D341Med (cell line): ENCODE data around the gene C7orf25.
"Not testable (repeated sequence)": the region's sequence is repeated elsewhere in the genome, so short reads cannot be mapped to it uniquely, and the experiment has no call there.

Experiments used
- DNase-seq: peaks from one replicate; pipeline ENCODE4 v3.0.0; 2012; ENCODE audit warnings: low spot score

Gene C7orf25

DNA sequence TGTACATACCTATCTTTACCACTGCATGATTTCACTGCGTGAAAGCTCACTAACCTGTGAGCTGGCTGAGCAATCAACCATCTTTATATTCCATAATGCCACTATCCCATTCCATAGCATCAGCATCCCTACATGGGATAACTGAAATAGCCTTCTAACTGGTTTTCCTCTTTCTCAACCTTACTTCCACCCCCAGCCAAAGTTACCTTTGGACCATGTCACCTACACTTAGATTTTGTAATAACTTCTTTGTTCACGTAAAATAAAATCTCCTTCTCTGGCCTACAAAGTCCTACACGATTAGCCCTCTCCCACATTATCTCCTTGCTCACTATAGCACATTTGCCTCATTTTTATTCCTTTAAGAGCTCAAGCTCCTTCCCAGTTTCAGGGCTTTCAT, 17.6 kb upstream of the C7orf25 start:
- no peak for DNase-seq

DNA sequence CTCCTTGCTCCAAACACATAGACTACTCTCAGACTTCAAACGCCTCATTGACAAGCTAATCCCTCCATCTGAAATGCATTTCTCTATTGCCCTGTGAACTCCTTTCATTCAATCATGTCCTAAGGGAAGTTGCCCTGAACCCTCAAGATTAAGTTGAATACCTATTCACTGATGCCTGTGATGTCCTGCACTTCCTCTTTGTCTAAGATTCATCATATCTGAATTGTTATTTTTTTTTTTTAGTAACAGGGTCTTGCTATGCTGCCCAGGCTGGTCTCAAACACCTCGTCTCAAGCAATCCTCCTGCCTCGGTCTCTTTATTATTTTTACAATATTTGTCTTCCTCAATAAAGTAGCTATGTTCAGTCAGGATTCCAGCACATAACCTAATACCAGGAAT, 16.9 kb upstream of the C7orf25 start:
- no peak for DNase-seq

DNA sequence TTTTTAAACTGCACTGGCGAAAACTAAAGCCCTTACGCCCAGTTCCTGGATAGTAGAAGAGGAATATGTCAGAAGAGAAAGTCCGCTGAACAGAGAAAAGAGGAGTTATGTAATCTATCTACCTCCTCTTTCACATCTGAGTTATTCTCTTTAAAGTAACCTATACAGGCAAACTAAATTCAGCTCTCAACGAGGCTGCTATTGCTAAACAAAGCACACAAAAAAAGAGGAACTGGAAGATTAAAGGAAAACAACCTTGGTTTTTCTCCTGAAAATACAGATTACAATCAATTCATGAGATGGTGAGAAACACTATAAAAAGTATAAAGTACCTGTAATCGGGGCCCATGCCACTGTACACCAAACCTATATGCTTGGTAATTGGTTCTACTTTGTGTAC, 14.3 kb upstream of the C7orf25 start:
- DNase-seq, result no peak

GRCh38 chr7:42925630-42926029, 13.8 kb upstream of the C7orf25 start:
- no peak for DNase-seq

DNA sequence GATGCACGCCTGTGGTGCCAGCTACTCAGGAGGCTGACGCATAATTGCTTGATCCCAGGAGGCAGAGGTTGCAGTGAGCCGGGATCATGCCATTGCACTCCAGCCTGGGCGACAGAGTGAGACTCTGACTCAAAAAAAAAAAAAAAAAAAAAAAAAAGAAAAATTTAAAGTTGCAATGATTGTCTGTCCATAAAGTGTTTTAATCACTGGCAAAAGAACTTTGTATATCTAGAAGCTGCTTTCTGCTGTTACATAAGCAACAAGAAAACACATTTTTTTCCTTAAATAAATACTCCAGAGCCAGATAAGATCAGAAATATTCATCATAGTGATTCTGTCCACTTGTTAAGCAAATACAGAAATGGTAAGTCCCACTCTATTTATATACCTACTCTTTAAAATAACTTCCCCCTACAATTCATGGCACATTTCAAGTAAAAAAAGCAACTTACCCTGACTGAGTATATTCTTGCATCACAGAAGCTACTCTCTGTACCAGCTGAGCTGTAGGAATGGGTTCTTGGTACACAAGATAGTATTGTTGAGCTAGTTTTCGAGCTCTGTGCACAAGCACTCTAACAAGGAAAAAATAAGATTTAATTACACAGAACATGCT, 12.5 kb upstream of the C7orf25 start:
- DNase-seq, result no peak

DNA sequence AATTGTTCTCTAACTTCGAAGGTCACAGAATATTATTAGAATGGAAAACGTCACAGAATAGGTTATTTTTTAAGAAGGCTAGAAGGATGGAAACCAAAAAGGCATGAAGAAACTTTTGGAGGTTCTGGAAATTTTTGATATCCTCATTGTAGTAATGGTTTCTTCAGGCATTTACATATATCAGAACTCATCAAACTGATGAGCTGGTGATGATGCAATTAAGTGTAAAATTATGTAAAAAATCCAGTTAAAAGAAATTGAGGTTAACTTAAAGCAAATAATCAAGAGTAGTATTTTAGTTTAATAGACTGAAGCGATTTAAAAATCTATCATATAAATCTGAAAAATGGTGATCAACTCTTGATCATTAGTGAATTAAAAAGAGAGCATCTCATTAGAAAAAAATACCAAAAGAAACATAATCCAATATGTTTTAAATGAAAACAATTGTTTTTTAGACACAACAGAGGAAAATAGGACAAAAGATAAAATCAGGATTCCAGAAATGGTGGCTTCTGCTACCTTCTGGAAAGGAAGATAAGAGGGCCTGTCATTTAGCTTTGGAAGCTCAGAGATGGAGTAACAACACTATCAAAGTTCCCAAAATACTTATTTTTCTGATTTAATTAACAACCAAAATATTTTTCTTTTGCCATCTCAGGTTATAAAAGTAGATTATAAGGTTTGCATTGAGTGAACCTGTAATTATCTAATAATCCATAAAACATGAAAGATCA, 10.3 kb upstream of the C7orf25 start:
- no peak for DNase-seq

DNA sequence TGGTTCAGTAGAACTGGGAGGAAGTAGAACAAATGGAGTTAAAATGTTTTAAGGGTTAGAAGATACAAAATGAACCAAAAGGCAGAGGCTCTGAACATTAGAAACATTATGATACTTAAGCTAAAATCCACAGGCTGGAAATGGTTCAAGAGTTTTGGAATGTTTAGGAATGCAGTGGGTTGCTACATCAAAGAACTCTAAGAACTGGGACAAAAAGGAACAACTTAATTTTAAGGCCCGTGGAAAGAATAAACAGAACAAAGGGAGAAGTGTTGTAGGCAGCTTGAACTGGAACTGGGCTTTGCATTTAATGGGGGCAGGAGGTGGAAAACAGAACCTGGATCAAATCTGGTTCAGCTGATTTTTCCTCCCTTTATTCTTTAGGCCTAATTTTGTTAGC, 3.5 kb upstream of the C7orf25 start:
- no peak for DNase-seq

- DNase-seq, result no peak
Observed at GRCh38 chr7:42914421-42915045, 2.7 kb upstream of the C7orf25 start.

- no peak for DNase-seq
Observed at GRCh38 chr7:42914009-42914408, 2.1 kb upstream of the C7orf25 start.

- no peak for DNase-seq
Observed at GRCh38 chr7:42913591-42913990, 1.7 kb upstream of the C7orf25 start.

- no peak for DNase-seq
Observed at GRCh38 chr7:42910306-42910705, 1.6 kb downstream of the C7orf25 start.

GRCh38 chr7:42907316-42907715, 4.6 kb downstream of the C7orf25 start:
- DNase-seq, result no peak

GRCh38 chr7:42906181-42906580, 5.7 kb downstream of the C7orf25 start:
- DNase-seq, result no peak

DNA sequence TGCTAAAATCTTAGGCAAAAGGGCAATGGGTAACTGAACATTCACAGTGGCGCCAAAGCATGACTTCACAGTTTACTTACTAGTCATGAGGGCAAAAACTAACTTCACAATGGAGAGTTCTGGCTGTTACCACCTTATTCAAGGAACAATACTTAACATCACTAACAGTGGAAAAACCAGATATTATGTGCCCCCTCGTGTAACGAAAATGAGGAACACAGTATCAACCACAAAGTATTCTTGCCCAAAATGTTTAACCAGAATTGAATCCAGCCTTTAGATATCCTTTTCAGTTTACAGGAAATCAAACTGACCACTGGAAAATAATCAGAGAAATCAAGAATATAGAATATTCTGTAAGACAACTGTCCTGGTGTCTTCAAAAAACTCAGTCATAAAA, 9.5 kb downstream of the C7orf25 start:
- no peak for DNase-seq

- DNase-seq, result no peak
Observed at GRCh38 chr7:42900842-42901241, 11.0 kb downstream of the C7orf25 start.

GRCh38 chr7:42893346-42894240, 18.3 kb downstream of the C7orf25 start:
- DNase-seq, result no peak

DNA sequence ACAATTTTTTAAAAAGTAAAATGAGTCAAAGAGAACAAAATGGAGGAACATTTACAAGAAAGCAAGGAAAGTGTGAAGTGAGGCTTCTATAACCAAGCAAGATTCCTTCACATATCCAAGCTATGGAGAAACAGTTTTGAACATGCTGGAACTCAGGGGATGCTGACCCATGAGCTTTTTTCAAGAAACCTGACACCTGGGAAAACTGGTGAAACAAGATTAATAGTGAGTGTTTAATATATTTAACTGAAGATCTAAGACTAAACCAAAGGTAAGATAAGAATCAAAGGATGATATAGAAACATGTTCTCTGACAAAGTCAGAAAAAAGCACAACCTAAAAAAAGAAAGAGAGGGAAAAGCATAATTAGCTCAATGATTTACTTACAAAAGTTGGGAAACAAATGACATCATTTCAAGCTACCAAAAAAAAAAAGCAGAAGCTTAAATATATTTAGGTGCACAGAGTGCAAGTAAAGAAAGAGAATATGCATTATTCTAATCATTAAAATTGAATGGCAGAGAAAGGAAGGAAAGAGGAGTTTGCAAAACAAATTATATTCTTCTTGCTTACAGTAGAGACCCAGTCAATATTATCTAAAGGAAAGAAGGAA, 24.9 kb downstream of the C7orf25 start:
- no peak for DNase-seq

DNA sequence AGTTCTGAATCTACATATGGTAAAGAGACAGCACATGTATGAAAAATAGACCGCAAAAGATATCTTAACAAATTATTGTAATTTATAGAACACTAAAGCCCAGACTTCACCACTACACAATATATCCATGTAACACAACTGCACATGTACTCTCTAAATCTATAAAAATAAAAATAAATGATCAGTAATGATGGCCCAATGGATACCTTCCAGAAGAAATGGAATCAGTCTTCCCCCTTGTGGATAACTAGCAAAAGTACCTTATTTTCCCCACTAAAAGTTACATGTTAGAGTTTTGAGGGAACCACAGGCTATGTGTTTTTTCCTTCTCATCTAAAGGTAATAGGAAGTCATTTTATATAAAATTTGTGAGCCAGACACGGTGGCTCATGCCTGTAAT, 25.7 kb downstream of the C7orf25 start:
- DNase-seq, result no peak

DNA sequence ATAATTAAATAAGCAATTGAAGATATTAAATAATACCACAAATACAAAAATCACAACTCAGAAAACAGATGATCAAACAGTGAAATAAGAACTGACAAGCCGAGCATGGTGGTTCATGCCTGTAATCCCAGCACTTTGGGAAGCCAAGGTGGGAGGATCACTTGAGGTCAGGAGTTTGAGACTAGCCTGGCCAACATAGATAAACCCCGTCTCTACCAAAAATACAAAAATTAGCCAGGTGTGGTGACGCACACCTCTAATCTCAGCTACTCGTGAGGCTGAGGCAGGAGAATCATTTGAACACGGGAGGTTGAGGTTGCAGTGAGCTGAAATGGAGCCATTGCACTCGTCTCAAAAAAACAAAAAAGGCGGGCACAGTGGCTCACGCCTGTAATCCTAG, 26.7 kb downstream of the C7orf25 start:
- not testable (repeated sequence) for DNase-seq

GRCh38 chr7:42883950-42884349, 27.9 kb downstream of the C7orf25 start:
- no peak for DNase-seq

DNA sequence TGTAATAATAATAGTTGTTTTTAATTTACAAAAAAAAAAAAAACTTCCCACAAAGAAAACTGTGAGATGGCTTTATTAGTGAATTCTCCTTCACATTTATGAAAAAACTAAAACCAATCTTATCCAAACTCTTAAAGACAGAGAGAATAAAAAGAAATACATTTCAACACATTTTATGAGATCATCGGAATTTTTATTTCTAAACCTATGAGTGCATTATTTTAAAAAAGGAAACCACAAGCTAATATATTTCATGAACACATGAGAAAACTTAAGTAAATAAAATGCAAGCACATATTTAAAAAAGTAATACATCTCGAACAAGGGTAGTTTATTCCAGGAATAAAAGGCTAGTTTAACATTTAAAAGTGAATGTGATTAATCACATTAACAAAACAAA, 31.5 kb downstream of the C7orf25 start:
- DNase-seq, result no peak

- DNase-seq, result no peak
Observed at GRCh38 chr7:42878303-42878702, 33.6 kb downstream of the C7orf25 start.
